Endothelial cell of umbilical vein (primary cell): ENCODE measurements around the gene SLC26A4. TPM values are rescaled to one million over a fixed set of nuclear protein-coding genes. Genes with fewer than 3 reads are reported as not detected.

Source experiments
- BruUV-seq: library from RNA; stranded (reverse); fragments of 400-500 nt; replicated peaks from 2 replicates; lab custom pipeline; 2021; lab: Mats Ljungman, UMichigan
- CTCF ChIA-PET: fragments of 300-600, 350-600 bp; sonication (Branson Sonifier 250); formaldehyde crosslinking; loops from one replicate; lab custom pipeline; 2021; ENCODE audit warnings: antibody characterized with exemption, inconsistent platforms; lab: Charles Lee
- POLR2A ChIA-PET: fragments of 300-600, 350-600 bp; sonication (Branson Sonifier 250); formaldehyde crosslinking; loops from one replicate; lab custom pipeline; 2021; ENCODE audit warnings: antibody characterized with exemption, inconsistent platforms; lab: Charles Lee
- DNase-seq: peaks from one replicate; pipeline ENCODE4 v3.0.0-alpha.2; 2011; ENCODE audit warnings: low read depth, low spot score
- FAIRE-seq: peaks from 2 replicates; lab custom pipeline; 2011; peaks lifted over from hg19 to GRCh38; lab: Jason Lieb, UNC
- H2AFZ ChIP-seq: 2 replicates; pipeline ENCODE4 v1.6.0; 2012; ENCODE audit warnings: low read depth, low read length, control low read depth, inconsistent platforms
- H3K27ac ChIP-seq: 2 replicates; pipeline ENCODE4 v1.5.1; 2011; ENCODE audit warnings: low read depth, mild to moderate bottlenecking, control low read depth, low read length, moderate library complexity; ENCODE audit not compliant: insufficient read depth
- H3K27me3 ChIP-seq, 2 experiments: 2 replicates each; pipeline versions ENCODE4 v1.6.0 to v1.6.1; 2011; ENCODE audit warnings: low read length in 2 of 2, mixed read lengths in 1 of 2; ENCODE audit not compliant: control insufficient read depth in 2 of 2, insufficient read depth in 2 of 2
- H3K36me3 ChIP-seq, 2 experiments: 2 replicates in 1 of 2; 3 replicates in 1 of 2; pipeline ENCODE4 v1.5.1; 2011; ENCODE audit warnings: low read length in 2 of 2, mild to moderate bottlenecking in 1 of 2, moderate library complexity in 1 of 2; ENCODE audit not compliant: control insufficient read depth in 2 of 2, insufficient read depth in 2 of 2; ENCODE audit errors: extremely low read depth in 1 of 2
- H3K4me1 ChIP-seq: 3 replicates; pipeline ENCODE4 v1.5.1; 2011; ENCODE audit warnings: mild to moderate bottlenecking, low read length; ENCODE audit not compliant: control insufficient read depth, insufficient read depth; ENCODE audit errors: extremely low read depth
- H3K4me2 ChIP-seq: 2 replicates; pipeline ENCODE4 v1.6.1; 2011; ENCODE audit warnings: low read length, control low read depth, mixed read lengths; ENCODE audit not compliant: insufficient read depth
- H3K4me3 ChIP-seq, 3 experiments: fragments of 200-600 bp in 1 of 3; sonication (generic), shearing (Covaris generic) in 1 of 3; replicated peaks in 1 of 3; 2 replicates each; pipeline ENCODE4 v1.5.1; 2011 to 2016; ENCODE audit warnings: control low read depth in 3 of 3, low read length in 3 of 3, mild to moderate bottlenecking in 2 of 3, inconsistent platforms in 1 of 3, low read depth in 1 of 3, moderate library complexity in 1 of 3; ENCODE audit not compliant: insufficient read depth in 1 of 3
- H3K79me2 ChIP-seq: 2 replicates; pipeline ENCODE4 v1.6.0; 2012; ENCODE audit warnings: low read length, inconsistent platforms; ENCODE audit not compliant: control insufficient read depth, insufficient read depth
- H3K9ac ChIP-seq: replicated peaks from 2 replicates; pipeline ENCODE3; 2011; ENCODE audit warnings: low read length, control low read depth; ENCODE audit not compliant: insufficient read depth; ENCODE audit errors: extremely low read depth
- H3K9me1 ChIP-seq: replicated peaks from 3 replicates; pipeline ENCODE4 v1.6.0; 2011; ENCODE audit warnings: mild to moderate bottlenecking, low read length; ENCODE audit not compliant: control insufficient read depth, insufficient read depth; ENCODE audit errors: extremely low read depth
- H3K9me3 ChIP-seq: replicated peaks from 2 replicates; pipeline ENCODE4 v1.5.1; 2012; ENCODE audit warnings: low read length, inconsistent platforms; ENCODE audit not compliant: control insufficient read depth, insufficient read depth
- H4K20me1 ChIP-seq: replicated peaks from 2 replicates; pipeline ENCODE3; 2011; ENCODE audit warnings: mild to moderate bottlenecking, low read length; ENCODE audit not compliant: control insufficient read depth, insufficient read depth; ENCODE audit errors: extremely low read depth
- EZH2 ChIP-seq: IDR thresholded peaks from 2 replicates; pipeline ENCODE4 v1.6.1; 2012; ENCODE audit warnings: borderline replicate concordance, low read depth, mild to moderate bottlenecking, moderate library complexity, low read length, inconsistent platforms; ENCODE audit not compliant: severe bottlenecking
- FOS ChIP-seq: IDR thresholded peaks from 2 replicates; pipeline ENCODE4 v1.6.1; 2011; ENCODE audit warnings: mild to moderate bottlenecking, low read length, moderate library complexity, borderline replicate concordance; ENCODE audit not compliant: insufficient read depth
- GATA2 ChIP-seq: IDR thresholded peaks from 2 replicates; pipeline ENCODE4 v1.7.0; 2011; ENCODE audit warnings: low read depth, mild to moderate bottlenecking, moderate library complexity, mixed read lengths, low read length; ENCODE audit not compliant: insufficient read length, insufficient read depth
- JUN ChIP-seq: IDR thresholded peaks from 2 replicates; pipeline ENCODE4 v1.6.1; 2011; ENCODE audit warnings: borderline replicate concordance, low read depth; ENCODE audit not compliant: insufficient read length, insufficient read depth
- POLR2A ChIP-seq: IDR thresholded peaks from 2 replicates; pipeline ENCODE4 v1.6.1; 2012; ENCODE audit warnings: low read depth, mild to moderate bottlenecking, control low read depth, low read length
- POLR2AphosphoS5 ChIP-seq: IDR thresholded peaks from 2 replicates; pipeline ENCODE4 v1.6.1; 2012; ENCODE audit warnings: low read depth, mild to moderate bottlenecking, control low read depth, low read length, moderate library complexity; ENCODE audit not compliant: insufficient read depth
- dilution Hi-C: fragments of 300-500 bp; cut with MboI; formaldehyde crosslinking; loops from one replicate; pipeline ENCODE4 v1.15.0; 2019; ENCODE audit warnings: low sequenced_read_pairs; ENCODE audit not compliant: extremely low pct_ligation_motif_present
- intact Hi-C: fragments of 100-400 bp; cut with micrococcal nuclease; formaldehyde crosslinking; loops from one replicate; pipeline ENCODE4 v1.10.0; 2022
- polyA plus RNA-seq, 4 experiments: library from polyadenylated mRNA; depleted of rRNA in 3 of 4; stranded (reverse) in 3 of 4; unstranded in 1 of 4; fragments of >200 nt; gene quantifications; 2 replicates each; pipeline versions ENCODE4 v1.2.1 to v1.2.3, GENCODE V29; 2011 to 2012; ENCODE audit warnings: missing spikeins in 1 of 4
- total RNA-seq: library from RNA; stranded (reverse); gene quantifications from 2 replicates; pipeline ENCODE4 v1.2.3, GENCODE V29; 2021
- TF ChIP-seq, protein P1 (sequence below), 2 donors: IDR thresholded peaks; 1 replicate in 1 of 2; 2 replicates in 1 of 2; pipeline ENCODE4 v1.5.1; 2011; ENCODE audit warnings: low read length in 2 of 2, mild to moderate bottlenecking in 2 of 2, moderate library complexity in 2 of 2, control low read depth in 1 of 2, inconsistent platforms in 1 of 2, low read depth in 1 of 2; ENCODE audit not compliant: insufficient read depth in 1 of 2; ENCODE audit errors: extremely low read depth in 1 of 2
- TF ChIP-seq, protein P2 (sequence below): IDR thresholded peaks from 2 replicates; pipeline ENCODE4 v1.6.1; 2011; ENCODE audit not compliant: insufficient read depth, insufficient read length

Gene SLC26A4
- total and polyA plus RNA-seq, 2 donors (not counting 3 experiments of a cell fraction or from before 2014, with no cell fraction given), result 0.77 to 0.79 TPM

DNA sequence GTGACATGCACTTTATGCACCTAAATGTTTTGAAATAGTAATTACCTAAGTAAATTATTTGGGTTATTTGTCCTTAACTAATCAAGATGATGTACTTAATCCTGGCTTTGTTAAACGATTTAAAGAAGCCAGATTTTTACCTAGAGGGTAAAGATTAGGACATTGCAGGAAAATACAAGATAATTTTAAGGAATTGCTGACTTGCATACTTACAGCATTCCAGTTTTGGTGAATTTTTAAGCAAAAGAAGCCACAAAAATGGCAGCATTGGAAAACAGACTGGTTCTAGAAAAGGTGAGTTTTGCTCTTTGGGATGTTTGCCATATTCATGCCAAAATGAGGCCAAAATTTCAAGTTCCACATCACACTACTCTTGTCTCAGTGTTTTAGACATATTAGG is 47.2 kb upstream of the SLC26A4 start:
- ChIA-PET CTCF (no interaction called here), POLR2A (no interaction called here)
- FAIRE-seq (no peak), DNase-seq (no peak)
- Histone ChIP-seq H4K20me1 (no peaks in the 10 kb centered on the region), H3K9ac (no peak overlapping the region), H3K79me2 (no peaks in the 10 kb centered on the region), H3K9me3 (no peaks in the 10 kb centered on the region), H3K4me2 (no peak overlapping the region), H3K4me3 (no peak overlapping the region), H3K27ac (no peak overlapping the region), H3K4me1 (peaks cover 11% of the 10 kb centered on the region), H3K36me3 (peaks cover 18 to 34% of the 10 kb centered on the region in 2 experiments), H3K9me1 (no peaks in the 10 kb centered on the region), H3K27me3 (no peaks in the 10 kb centered on the region), H2AFZ (no peak overlapping the region)
- dilution Hi-C loops (no loop called here), intact Hi-C loops (no loop called here)
- no TSS peak for BruUV-seq
- no peak for TF ChIP-seq FOS
- no peak for TF ChIP-seq POLR2A
- no peak for TF ChIP-seq EZH2
- TF ChIP-seq, protein P1, sequence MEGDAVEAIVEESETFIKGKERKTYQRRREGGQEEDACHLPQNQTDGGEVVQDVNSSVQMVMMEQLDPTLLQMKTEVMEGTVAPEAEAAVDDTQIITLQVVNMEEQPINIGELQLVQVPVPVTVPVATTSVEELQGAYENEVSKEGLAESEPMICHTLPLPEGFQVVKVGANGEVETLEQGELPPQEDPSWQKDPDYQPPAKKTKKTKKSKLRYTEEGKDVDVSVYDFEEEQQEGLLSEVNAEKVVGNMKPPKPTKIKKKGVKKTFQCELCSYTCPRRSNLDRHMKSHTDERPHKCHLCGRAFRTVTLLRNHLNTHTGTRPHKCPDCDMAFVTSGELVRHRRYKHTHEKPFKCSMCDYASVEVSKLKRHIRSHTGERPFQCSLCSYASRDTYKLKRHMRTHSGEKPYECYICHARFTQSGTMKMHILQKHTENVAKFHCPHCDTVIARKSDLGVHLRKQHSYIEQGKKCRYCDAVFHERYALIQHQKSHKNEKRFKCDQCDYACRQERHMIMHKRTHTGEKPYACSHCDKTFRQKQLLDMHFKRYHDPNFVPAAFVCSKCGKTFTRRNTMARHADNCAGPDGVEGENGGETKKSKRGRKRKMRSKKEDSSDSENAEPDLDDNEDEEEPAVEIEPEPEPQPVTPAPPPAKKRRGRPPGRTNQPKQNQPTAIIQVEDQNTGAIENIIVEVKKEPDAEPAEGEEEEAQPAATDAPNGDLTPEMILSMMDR (IDR thresholded peaks at IDR 0.05; ENCODE audit: extremely low read depth in 1 of 2, insufficient read depth in 1 of 2, low read depth in 1 of 2, low read length in 2 of 2), result no peak
- no peak for TF ChIP-seq GATA2

- DNase-seq (no peak), FAIRE-seq (no peak)
- Histone ChIP-seq H3K36me3 (peaks cover 18 to 32% of the 10 kb centered on the region in 2 experiments), H3K27ac (no peak overlapping the region), H4K20me1 (no peaks in the 10 kb centered on the region), H3K27me3 (no peaks in the 10 kb centered on the region), H3K4me1 (peaks cover 9% of the 10 kb centered on the region), H3K9me3 (no peaks in the 10 kb centered on the region), H3K9ac (no peak overlapping the region), H3K4me3 (no peak overlapping the region), H3K9me1 (no peaks in the 10 kb centered on the region), H3K4me2 (no peak overlapping the region), H2AFZ (no peak overlapping the region), H3K79me2 (no peaks in the 10 kb centered on the region)
- ChIA-PET POLR2A (no interaction called here), CTCF (no interaction called here)
- BruUV-seq, result no TSS peak
- TF ChIP-seq POLR2AphosphoS5 (no peak), JUN (no peak), POLR2A (no peak), EZH2 (no peak)
- TF ChIP-seq, protein P1 (IDR thresholded peaks at IDR 0.05; ENCODE audit: extremely low read depth in 1 of 2, insufficient read depth in 1 of 2, low read depth in 1 of 2, low read length in 2 of 2), result no peak
- TF ChIP-seq, protein P2, sequence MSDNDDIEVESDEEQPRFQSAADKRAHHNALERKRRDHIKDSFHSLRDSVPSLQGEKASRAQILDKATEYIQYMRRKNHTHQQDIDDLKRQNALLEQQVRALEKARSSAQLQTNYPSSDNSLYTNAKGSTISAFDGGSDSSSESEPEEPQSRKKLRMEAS, result no peak
- dilution Hi-C loops, result no loop called here
- intact Hi-C loops, result no loop called here
Observed at GRCh38 chr7:107613948-107614347, 46.7 kb upstream of the SLC26A4 start.
